AG04450 (cell line): ENCODE measurements around the gene HSD17B11. TPM values are rescaled to one million over a fixed set of nuclear protein-coding genes. Genes with fewer than 3 reads are reported as not detected.

Experiments used
- CTCF ChIA-PET: fragments of 300-600, 350-600 bp; formaldehyde crosslinking; extraction: SDS; loops from one replicate; lab custom pipeline; 2022; ENCODE audit warnings: antibody characterized with exemption, inconsistent platforms; lab: Charles Lee
- POLR2A ChIA-PET: fragments of 350-600 bp; formaldehyde crosslinking; extraction: SDS; loops from one replicate; lab custom pipeline; 2021; ENCODE audit warnings: antibody characterized with exemption, inconsistent platforms; lab: Yijun Ruan, JAX
- DNase-seq: peaks from one replicate; pipeline ENCODE4 v3.0.0-alpha.2; 2011; ENCODE audit warnings: low read depth, low spot score
- H3K27ac ChIP-seq: one replicate; pipeline ENCODE4 v1.5.1; 2012; ENCODE audit warnings: low read depth, low read length, control low read depth
- H3K27me3 ChIP-seq: one replicate; pipeline ENCODE4 v1.6.0; 2012; ENCODE audit warnings: low read length; ENCODE audit not compliant: control insufficient read depth, insufficient read depth
- H3K4me3 ChIP-seq: 2 replicates; pipeline ENCODE4 v1.5.1; 2011; ENCODE audit warnings: mild to moderate bottlenecking, low read depth, low read length, control low read depth
- H3K9me3 ChIP-seq: 2 replicates; pipeline ENCODE4 v1.5.1; 2012; ENCODE audit warnings: low read length; ENCODE audit not compliant: control insufficient read depth, insufficient read depth
- CTCF ChIP-seq: IDR thresholded peaks from 2 replicates; pipeline ENCODE4 v1.5.1; 2011; ENCODE audit warnings: low read depth, low read length, control low read depth, inconsistent platforms
- polyA plus RNA-seq: library from polyadenylated mRNA; depleted of rRNA; stranded (reverse); fragments of >200 nt; gene quantifications from 2 replicates; pipeline ENCODE4 v1.2.3, GENCODE V29; 2011

HSD17B11 gene
- polyA plus RNA-seq, 1 experiment: 49.7 TPM

GRCh38 chr4:87360338-87360935, 30.6 kb downstream of the HSD17B11 start:
- DNase-seq: no peak
- ChIA-PET POLR2A (no interaction called here), CTCF (no interaction called here)
- Histone ChIP-seq H3K27ac (no peak overlapping the region), H3K9me3 (no peaks in the 10 kb centered on the region), H3K27me3 (no peaks in the 10 kb centered on the region), H3K4me3 (no peak overlapping the region)
- no peak for TF ChIP-seq CTCF

- no peak overlapping the region for H3K27ac ChIP-seq
- no peak for TF ChIP-seq CTCF
- POLR2A ChIA-PET: no interaction called here
- no peaks in the 10 kb centered on the region for H3K27me3 ChIP-seq
- H3K9me3 ChIP-seq: no peaks in the 10 kb centered on the region
- H3K4me3 ChIP-seq: no peak overlapping the region
- no peak for DNase-seq
- CTCF ChIA-PET: no interaction called here
These were observed 31.7 kb downstream of the HSD17B11 start for GRCh38 chr4:87359258-87359657.

- POLR2A ChIA-PET: no interaction called here
- no peak for DNase-seq
- CTCF ChIA-PET: interaction anchor here (0.6 to 1.8 kb wide), 2 partner anchors 19 to 81 kb away, joined by 5 to 9 read pairs; no protein-coding TSS in a partner anchor
These were observed 34.0 kb downstream of the HSD17B11 start for GRCh38 chr4:87356832-87357526.

GRCh38 chr4:87354168-87355102, 36.6 kb downstream of the HSD17B11 start:
- H3K9me3 ChIP-seq: no peaks in the 10 kb centered on the region
- no peak for TF ChIP-seq CTCF
- no peak for DNase-seq
- no peak overlapping the region for H3K4me3 ChIP-seq
- ChIA-PET POLR2A (no interaction called here), CTCF (interaction anchor here (0.5 to 1.7 kb wide), 19 partner anchors 9 to 495 kb away, joined by 3 to 30 read pairs (median 5); partner anchors contain the start of gene HSD17B11)
- no peaks in the 10 kb centered on the region for H3K27me3 ChIP-seq
- H3K27ac ChIP-seq: peak overlapping the region; percentile 52

More at GRCh38 chr4:87356832-87357526, 34.0 kb downstream of the HSD17B11 start:
- Histone ChIP-seq H3K9me3 (no peaks in the 10 kb centered on the region), H3K27me3 (no peaks in the 10 kb centered on the region), H3K4me3 (no peak overlapping the region), H3K27ac (no peak overlapping the region)
- no peak for TF ChIP-seq CTCF
